Measurements from ENCODE around the gene ELMO3.

Gene ELMO3

GRCh38 chr16:67238278-67238575 lies 39.3 kb downstream of the ELMO3 start:
- Histone ChIP-seq H3K27me3 (ENCODE audit: insufficient read depth, poor library complexity, severe bottlenecking) (no peaks in the 10 kb centered on the region), H3K4me3 (replicated peaks; ENCODE audit: insufficient read depth, low read length) (no peak overlapping the region), H3K27ac (replicated peaks) (no peak overlapping the region)
- TF ChIP-seq POLR2AphosphoS5 (IDR thresholded peaks at IDR 0.05; ENCODE audit: low read depth), result no peak
- no peak for DNase-seq (ENCODE audit: low read depth in 1 of 2, low spot score in 1 of 2)

DNA sequence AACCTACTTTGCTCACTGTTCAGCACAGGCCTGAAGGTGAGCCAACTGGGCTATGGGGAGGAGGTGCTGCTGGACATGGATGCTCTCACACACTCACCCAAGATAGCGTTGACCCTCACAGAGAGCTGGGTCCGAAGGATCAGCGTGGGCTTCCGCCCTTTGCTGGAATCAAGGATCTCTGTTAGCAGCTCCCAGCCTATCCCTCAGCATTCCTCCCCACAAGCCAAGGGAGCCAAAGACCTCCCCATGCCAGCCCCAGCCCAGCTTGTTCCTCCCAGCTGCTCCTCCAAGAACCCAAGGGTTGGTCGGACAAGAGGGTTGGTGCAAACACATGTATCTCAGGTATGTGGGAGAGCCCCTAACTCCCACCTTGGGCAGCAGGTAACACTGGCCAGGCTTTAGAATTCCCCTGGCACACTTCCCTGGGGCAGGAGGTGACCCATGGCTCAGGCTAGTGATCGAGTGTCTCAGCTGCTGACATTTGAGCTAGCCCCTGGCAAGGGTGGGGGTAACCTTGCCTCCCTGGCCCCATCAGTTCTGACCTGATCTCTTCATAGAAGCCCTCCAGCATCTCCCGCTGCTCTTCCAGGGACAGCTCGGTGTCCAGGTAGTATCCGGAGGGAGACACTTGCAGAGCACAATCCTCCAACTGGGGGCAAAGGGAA lies 40.0 kb downstream of the ELMO3 start:
- no peaks in the 10 kb centered on the region for H3K27me3 ChIP-seq (ENCODE audit: insufficient read depth, poor library complexity, severe bottlenecking)
- TF ChIP-seq, protein P1, sequence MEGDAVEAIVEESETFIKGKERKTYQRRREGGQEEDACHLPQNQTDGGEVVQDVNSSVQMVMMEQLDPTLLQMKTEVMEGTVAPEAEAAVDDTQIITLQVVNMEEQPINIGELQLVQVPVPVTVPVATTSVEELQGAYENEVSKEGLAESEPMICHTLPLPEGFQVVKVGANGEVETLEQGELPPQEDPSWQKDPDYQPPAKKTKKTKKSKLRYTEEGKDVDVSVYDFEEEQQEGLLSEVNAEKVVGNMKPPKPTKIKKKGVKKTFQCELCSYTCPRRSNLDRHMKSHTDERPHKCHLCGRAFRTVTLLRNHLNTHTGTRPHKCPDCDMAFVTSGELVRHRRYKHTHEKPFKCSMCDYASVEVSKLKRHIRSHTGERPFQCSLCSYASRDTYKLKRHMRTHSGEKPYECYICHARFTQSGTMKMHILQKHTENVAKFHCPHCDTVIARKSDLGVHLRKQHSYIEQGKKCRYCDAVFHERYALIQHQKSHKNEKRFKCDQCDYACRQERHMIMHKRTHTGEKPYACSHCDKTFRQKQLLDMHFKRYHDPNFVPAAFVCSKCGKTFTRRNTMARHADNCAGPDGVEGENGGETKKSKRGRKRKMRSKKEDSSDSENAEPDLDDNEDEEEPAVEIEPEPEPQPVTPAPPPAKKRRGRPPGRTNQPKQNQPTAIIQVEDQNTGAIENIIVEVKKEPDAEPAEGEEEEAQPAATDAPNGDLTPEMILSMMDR (IDR thresholded peaks at IDR 0.05; ENCODE audit: insufficient read depth, low read length), result no peak
- TF ChIP-seq SPI1 (IDR thresholded peaks at IDR 0.05; ENCODE audit: borderline replicate concordance, low read depth) (no peak), REST (IDR thresholded peaks at IDR 0.05; ENCODE audit: insufficient replicate concordance, low read depth) (no peak), POLR2AphosphoS5 (IDR thresholded peaks at IDR 0.05; ENCODE audit: low read depth) (no peak), GABPA (IDR thresholded peaks at IDR 0.05; ENCODE audit: low read depth) (no peak)
- no peak for DNase-seq (ENCODE audit: low read depth in 1 of 2, low spot score in 1 of 2)
- no peak overlapping the region for H3K4me3 ChIP-seq (replicated peaks; ENCODE audit: insufficient read depth, low read length)
- no peak overlapping the region for H3K27ac ChIP-seq (replicated peaks)

DNA sequence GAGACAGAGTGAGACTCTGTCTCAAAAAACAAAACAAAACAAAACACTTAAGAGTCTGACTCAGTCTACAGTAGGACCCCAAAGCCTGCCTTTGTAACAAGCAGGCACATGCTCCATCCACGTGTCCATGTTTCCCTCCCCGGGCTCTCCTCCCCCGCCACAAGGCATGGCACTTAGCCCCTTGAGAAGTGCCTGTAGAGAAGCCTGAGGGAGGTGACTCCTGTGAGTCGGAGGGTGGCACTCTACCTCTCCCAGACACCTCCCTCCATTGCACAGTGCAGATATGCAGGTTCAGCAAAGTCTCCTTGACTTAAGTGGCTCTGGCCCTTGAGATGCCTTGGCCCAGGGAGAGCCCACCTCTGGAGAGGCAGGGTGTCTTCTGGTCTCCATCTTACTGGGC lies 41.6 kb downstream of the ELMO3 start:
- TF ChIP-seq SPI1 (IDR thresholded peaks at IDR 0.05; ENCODE audit: borderline replicate concordance, low read depth) (no peak), GABPA (IDR thresholded peaks at IDR 0.05; ENCODE audit: low read depth) (no peak), POLR2AphosphoS5 (IDR thresholded peaks at IDR 0.05; ENCODE audit: low read depth) (no peak), REST (IDR thresholded peaks at IDR 0.05; ENCODE audit: insufficient replicate concordance, low read depth) (no peak)
- TF ChIP-seq, protein P1 (IDR thresholded peaks at IDR 0.05; ENCODE audit: insufficient read depth, low read length), result no peak
- Histone ChIP-seq H3K4me3 (replicated peaks; ENCODE audit: insufficient read depth, low read length) (no peak overlapping the region), H3K27me3 (ENCODE audit: insufficient read depth, poor library complexity, severe bottlenecking) (no peaks in the 10 kb centered on the region), H3K27ac (replicated peaks) (no peak overlapping the region)
- DNase-seq (ENCODE audit: low read depth in 1 of 2, low spot score in 1 of 2), result no peak

GRCh38 chr16:67241008-67241900 lies 42.3 kb downstream of the ELMO3 start:
- Histone ChIP-seq H3K4me3 (replicated peaks; ENCODE audit: insufficient read depth, low read length) (no peak overlapping the region), H3K27me3 (ENCODE audit: insufficient read depth, poor library complexity, severe bottlenecking) (no peaks in the 10 kb centered on the region), H3K27ac (replicated peaks) (no peak overlapping the region)
- TF ChIP-seq SPI1 (IDR thresholded peaks at IDR 0.05; ENCODE audit: borderline replicate concordance, low read depth) (no peak), REST (IDR thresholded peaks at IDR 0.05; ENCODE audit: insufficient replicate concordance, low read depth) (no peak), GABPA (IDR thresholded peaks at IDR 0.05; ENCODE audit: low read depth) (no peak), POLR2AphosphoS5 (IDR thresholded peaks at IDR 0.05; ENCODE audit: low read depth) (no peak)
- TF ChIP-seq, protein P1 (IDR thresholded peaks at IDR 0.05; ENCODE audit: insufficient read depth, low read length), result no peak
- DNase-seq (ENCODE audit: low read depth in 1 of 2, low spot score in 1 of 2), result no peak

Measured in HL-60 (cell line).